ENCODE results near the gene ABCC6. TPM values are rescaled to one million over a fixed set of nuclear protein-coding genes. Genes with fewer than 3 reads are reported as not detected.
"Not testable (repeated sequence)": the region's sequence is repeated elsewhere in the genome, so short reads cannot be mapped to it uniquely, and the experiment has no call there.

ABCC6 gene
- total RNA-seq, 4 donors from 2014 or later: 36.2 to 109 (median 49.6) TPM

GRCh38 chr16:16154281-16154951, 68.9 kb downstream of the ABCC6 start:
- no peak for DNase-seq
- Histone ChIP-seq H3K4me3 (no peak overlapping the region), H3K36me3 (no peaks in the 10 kb centered on the region), H3K27me3 (no peaks in the 10 kb centered on the region), H3K9me3 (no peaks in the 10 kb centered on the region), H3K4me1 (peaks cover 0 to 10% (median 5%) of the 10 kb centered on the region in 4 donors), H3K27ac (no peak overlapping the region)
- 43 to 51% methylated on average over 1 to 3 of the region's 18 CpGs for WGBS, 2 donors (ENCODE audit: low coverage in 1 of 2)
- intact Hi-C loops (cut with DNase I; ENCODE audit: low total_unique reads) (no loop called here), in situ Hi-C loops (cut with MboI; ENCODE audit: low pct_ligation_motif_present in 1 of 4, low pct_unique_long_range_greater_than_20kb in 1 of 4, low sequenced_read_pairs in 3 of 4) (no loop called here)
- TF ChIP-seq CTCF (IDR thresholded peaks at IDR 0.05): no peak
- no peak for TF ChIP-seq EP300 (IDR thresholded peaks at IDR 0.05; ENCODE audit: low read depth)
- no peak for TF ChIP-seq POLR2A (IDR thresholded peaks at IDR 0.05)
- no peak for TF ChIP-seq POLR2AphosphoS5 (IDR thresholded peaks at IDR 0.05)

GRCh38 chr16:16153000-16153399, 70.3 kb downstream of the ABCC6 start:
- H3K9me3 ChIP-seq; in situ Hi-C loops (cut with MboI; ENCODE audit: low pct_ligation_motif_present in 1 of 4, low pct_unique_long_range_greater_than_20kb in 1 of 4, low sequenced_read_pairs in 3 of 4); H3K4me1 ChIP-seq; intact Hi-C loops (cut with DNase I; ENCODE audit: low total_unique reads); H3K36me3 ChIP-seq; DNase-seq; H3K27ac ChIP-seq; H3K4me3 ChIP-seq; H3K27me3 ChIP-seq: not testable (repeated sequence)
- 81 to 93% methylated on average over 4 to 12 of the region's 12 CpGs for WGBS, 2 donors (ENCODE audit: low coverage in 1 of 2)

- Histone ChIP-seq H3K4me1 (peaks cover 0 to 10% (median 5%) of the 10 kb centered on the region in 4 donors), H3K4me3 (no peak overlapping the region), H3K27me3 (no peaks in the 10 kb centered on the region), H3K36me3 (no peaks in the 10 kb centered on the region), H3K27ac (peak overlapping the region in 3 of 4 donors; percentile 68 to 79 (median 75)), H3K9me3 (no peaks in the 10 kb centered on the region)
- WGBS, 2 donors (ENCODE audit: low coverage in 1 of 2): 62% methylated on average over 8 of the region's 8 CpGs; no CpG with 5 or more reads in 1 of the 2 donors
- DNase-seq: no peak
- intact Hi-C loops (cut with DNase I; ENCODE audit: low total_unique reads) (no loop called here), in situ Hi-C loops (cut with MboI; ENCODE audit: low pct_ligation_motif_present in 1 of 4, low pct_unique_long_range_greater_than_20kb in 1 of 4, low sequenced_read_pairs in 3 of 4) (no loop called here)
- no peak for TF ChIP-seq POLR2AphosphoS5 (IDR thresholded peaks at IDR 0.05)
- no peak for TF ChIP-seq EP300 (IDR thresholded peaks at IDR 0.05; ENCODE audit: low read depth)
- TF ChIP-seq CTCF (IDR thresholded peaks at IDR 0.05): no peak
- TF ChIP-seq POLR2A (IDR thresholded peaks at IDR 0.05): no peak
Observed at GRCh38 chr16:16151315-16151714, 72.0 kb downstream of the ABCC6 start.

GRCh38 chr16:16150878-16151152, 72.5 kb downstream of the ABCC6 start:
- no peak for TF ChIP-seq POLR2A (IDR thresholded peaks at IDR 0.05)
- TF ChIP-seq EP300 (IDR thresholded peaks at IDR 0.05; ENCODE audit: low read depth): no peak
- no peak for TF ChIP-seq CTCF (IDR thresholded peaks at IDR 0.05)
- no peak for TF ChIP-seq POLR2AphosphoS5 (IDR thresholded peaks at IDR 0.05)
- H3K27me3 ChIP-seq: no peaks in the 10 kb centered on the region
- no peaks in the 10 kb centered on the region for H3K36me3 ChIP-seq
- DNase-seq: no peak
- in situ Hi-C loops (cut with MboI; ENCODE audit: low pct_ligation_motif_present in 1 of 4, low pct_unique_long_range_greater_than_20kb in 1 of 4, low sequenced_read_pairs in 3 of 4) (no loop called here), intact Hi-C loops (cut with DNase I; ENCODE audit: low total_unique reads) (no loop called here)
- H3K4me1 ChIP-seq: peaks cover 0 to 10% (median 5%) of the 10 kb centered on the region in 4 donors
- peak overlapping the region in 3 of 4 donors; percentile 68 to 79 (median 75) for H3K27ac ChIP-seq
- H3K9me3 ChIP-seq: no peaks in the 10 kb centered on the region
- WGBS, 2 donors (ENCODE audit: low coverage in 1 of 2): 88 to 92% methylated on average over 4 of the region's 4 CpGs
- no peak overlapping the region for H3K4me3 ChIP-seq
